ENCODE data around the gene CTU2.

The CTU2 gene

GRCh38 chr16:88715312-88716190, 9.2 kb downstream of the CTU2 start:
- no peak for DNase-seq

GRCh38 chr16:88716201-88716600, 9.9 kb downstream of the CTU2 start:
- DNase-seq, result no peak

GRCh38 chr16:88716601-88717001, 10.3 kb downstream of the CTU2 start:
- DNase-seq, result no peak

- DNase-seq, result no peak
These were observed 11.9 kb downstream of the CTU2 start for GRCh38 chr16:88718178-88718577.

- no peak for DNase-seq
These were observed 13.1 kb downstream of the CTU2 start for GRCh38 chr16:88719267-88719932.

GRCh38 chr16:88719933-88720296, 13.6 kb downstream of the CTU2 start:
- no peak for DNase-seq

- no peak for DNase-seq
These were observed 14.2 kb downstream of the CTU2 start for GRCh38 chr16:88720396-88720970.

GRCh38 chr16:88721236-88721635, 14.9 kb downstream of the CTU2 start:
- no peak for DNase-seq

- no peak for DNase-seq
These were observed 15.8 kb downstream of the CTU2 start for GRCh38 chr16:88721815-88722755.

GRCh38 chr16:88722784-88723506, 16.6 kb downstream of the CTU2 start:
- DNase-seq, result no peak

- no peak for DNase-seq
These were observed 17.2 kb downstream of the CTU2 start for GRCh38 chr16:88723507-88723887.

GRCh38 chr16:88723911-88724310, 17.6 kb downstream of the CTU2 start:
- no peak for DNase-seq

- DNase-seq, result no peak
These were observed 18.7 kb downstream of the CTU2 start for GRCh38 chr16:88724855-88725555.

- DNase-seq, result no peak
These were observed 19.5 kb downstream of the CTU2 start for GRCh38 chr16:88725609-88726407.

GRCh38 chr16:88726408-88726749, 20.1 kb downstream of the CTU2 start:
- no peak for DNase-seq

- DNase-seq, result no peak
These were observed 20.7 kb downstream of the CTU2 start for GRCh38 chr16:88726981-88727380.

- DNase-seq, result no peak
These were observed 21.6 kb downstream of the CTU2 start for GRCh38 chr16:88727871-88728270.

- DNase-seq, result no peak
These were observed 24.6 kb downstream of the CTU2 start for GRCh38 chr16:88730632-88731607.

- DNase-seq, result no peak
These were observed 25.4 kb downstream of the CTU2 start for GRCh38 chr16:88731699-88732098.
